Pons (tissue), 1 donor: ENCODE results near the gene RAB36.

Experiments used
- DNase-seq: peaks from one replicate; pipeline ENCODE4 v3.0.0-alpha.2; 2016; ENCODE audit warnings: low spot score

RAB36 gene

DNA sequence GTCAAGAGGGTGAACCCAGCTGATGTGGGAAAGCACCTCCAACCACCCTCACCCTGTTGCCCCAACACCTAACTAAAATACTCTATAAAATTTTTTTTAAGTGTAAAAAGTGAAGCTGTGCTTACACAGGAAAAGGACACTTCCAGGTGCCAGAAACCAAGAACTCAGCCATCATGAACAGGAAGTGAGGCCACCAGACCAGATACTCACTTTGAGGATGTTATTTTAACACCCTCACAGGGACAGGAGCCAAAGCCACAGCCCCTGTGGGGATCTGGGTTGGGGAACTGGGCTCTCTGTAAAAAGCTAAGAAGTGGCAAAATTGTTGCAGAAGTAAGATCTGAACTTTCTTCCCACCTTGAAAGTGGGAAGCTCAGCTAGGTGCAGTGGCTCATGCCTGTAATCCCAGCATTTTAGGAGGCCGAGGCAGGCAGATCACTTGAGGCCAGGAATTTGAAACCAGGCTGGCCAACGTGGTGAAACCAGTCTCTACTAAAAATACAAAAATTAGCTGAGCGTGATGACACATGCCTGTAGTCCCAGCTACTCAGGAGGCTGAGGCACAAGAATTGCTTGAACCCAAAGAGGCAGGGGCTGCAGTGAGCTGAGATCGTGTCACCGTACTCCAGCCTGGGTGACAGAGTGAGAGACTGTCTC, 7.2 kb upstream of the RAB36 start:
- DNase-seq: peak; percentile 79

- no peak for DNase-seq
Measured at GRCh38 chr22:23138584-23139435, 6.5 kb upstream of the RAB36 start.

- DNase-seq: no peak
Measured at GRCh38 chr22:23140385-23140784, 4.9 kb upstream of the RAB36 start.

DNA sequence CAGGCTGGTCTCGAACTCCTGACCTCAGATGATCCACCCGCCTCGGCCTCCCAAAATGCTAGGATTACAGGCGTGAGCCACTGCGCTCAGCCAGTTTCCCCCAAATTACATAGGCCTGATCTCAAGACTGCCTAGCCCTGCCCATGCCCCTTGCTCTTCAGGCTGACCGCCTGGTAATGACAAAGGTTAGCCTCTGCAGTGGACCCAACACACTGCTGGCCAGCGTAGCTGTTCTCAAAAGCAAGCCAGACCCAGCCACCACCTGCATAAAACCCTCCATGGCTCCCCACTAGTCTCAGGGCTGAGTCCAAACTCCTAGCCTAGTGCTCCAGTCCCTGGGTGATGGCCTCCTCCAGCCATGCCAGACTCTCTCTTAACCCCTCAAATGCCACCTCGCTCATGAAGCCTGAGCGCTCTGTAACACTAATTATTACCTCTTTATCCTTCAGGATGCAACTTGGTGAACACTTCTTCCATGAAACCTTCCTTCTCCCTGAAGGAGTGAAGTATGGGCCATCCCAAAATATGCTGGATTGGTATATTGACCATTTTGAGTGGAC, 2.7 kb upstream of the RAB36 start:
- no peak for DNase-seq

GRCh38 chr22:23143119-23143518, 2.2 kb upstream of the RAB36 start:
- no peak for DNase-seq

GRCh38 chr22:23144432-23144831, 845 bp upstream of the RAB36 start:
- no peak for DNase-seq

DNA sequence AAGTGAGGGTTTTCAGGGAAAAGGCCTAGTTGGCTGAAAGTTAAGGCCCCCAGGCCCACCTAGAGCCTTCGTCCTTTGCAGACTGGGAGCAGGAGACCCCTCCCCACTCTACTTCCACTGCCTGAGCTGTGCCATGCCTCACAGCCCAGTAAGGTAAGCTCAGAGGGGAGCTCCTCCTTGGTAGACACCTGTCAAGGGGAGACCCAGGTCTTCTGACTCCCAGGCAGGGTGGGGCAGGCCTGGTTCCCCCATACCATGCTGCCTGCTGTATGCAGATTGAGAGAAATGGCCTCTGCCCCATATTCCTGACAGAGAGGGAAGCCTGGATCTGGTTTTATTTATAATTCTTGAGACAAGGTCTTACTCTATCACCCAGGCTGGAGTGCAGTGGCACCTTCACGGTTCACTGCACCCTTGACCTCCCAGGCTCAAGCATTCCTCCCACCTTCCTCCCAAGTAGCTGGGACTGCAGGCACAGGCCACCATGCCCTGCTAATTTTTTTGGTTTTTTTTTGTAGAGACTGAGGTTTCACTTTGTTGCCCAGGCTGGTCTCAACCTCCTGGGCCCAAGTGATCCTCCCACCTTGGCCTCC, 697 bp downstream of the RAB36 start:
- no peak for DNase-seq

- no peak for DNase-seq
Measured at GRCh38 chr22:23146478-23147205, 1.4 kb downstream of the RAB36 start.

DNA sequence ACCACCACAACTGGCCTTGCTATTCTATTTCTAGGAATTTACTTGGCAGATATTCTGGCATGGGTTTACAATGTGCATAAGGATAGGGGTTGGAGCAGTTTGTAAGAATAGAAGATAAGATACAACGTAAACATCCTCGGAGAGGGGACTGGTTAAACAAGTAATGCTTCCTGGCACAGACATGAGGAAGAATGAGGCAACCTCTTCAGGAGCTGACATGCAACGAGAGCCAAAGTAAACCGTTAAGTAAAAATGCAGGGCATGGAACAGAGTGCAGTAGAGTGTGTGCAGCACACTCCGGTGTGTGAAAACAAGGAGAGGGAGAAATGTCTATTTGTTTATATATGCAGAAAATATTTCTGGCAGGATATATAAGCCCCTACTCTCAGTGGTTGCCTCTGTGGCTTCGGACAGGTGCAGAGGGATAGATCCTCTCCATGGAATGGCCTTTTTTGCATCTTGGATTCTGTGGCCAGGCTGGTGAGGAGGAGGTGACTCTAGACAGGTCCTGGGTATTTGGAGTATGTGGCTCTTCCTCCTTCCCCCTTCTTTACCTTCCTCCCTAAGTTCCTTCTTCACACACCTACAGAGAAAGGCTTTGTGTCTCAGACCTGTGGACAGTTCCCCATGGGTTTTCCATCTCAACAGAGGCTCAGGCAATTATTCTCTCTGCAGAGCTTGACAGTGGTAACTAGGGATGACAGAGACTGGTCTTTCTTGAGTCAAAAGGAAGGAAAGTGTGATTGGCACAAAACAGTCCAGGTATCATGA, 2.5 kb downstream of the RAB36 start:
- DNase-seq: no peak

- no peak for DNase-seq
Measured at GRCh38 chr22:23149743-23150238, 4.5 kb downstream of the RAB36 start.

DNA sequence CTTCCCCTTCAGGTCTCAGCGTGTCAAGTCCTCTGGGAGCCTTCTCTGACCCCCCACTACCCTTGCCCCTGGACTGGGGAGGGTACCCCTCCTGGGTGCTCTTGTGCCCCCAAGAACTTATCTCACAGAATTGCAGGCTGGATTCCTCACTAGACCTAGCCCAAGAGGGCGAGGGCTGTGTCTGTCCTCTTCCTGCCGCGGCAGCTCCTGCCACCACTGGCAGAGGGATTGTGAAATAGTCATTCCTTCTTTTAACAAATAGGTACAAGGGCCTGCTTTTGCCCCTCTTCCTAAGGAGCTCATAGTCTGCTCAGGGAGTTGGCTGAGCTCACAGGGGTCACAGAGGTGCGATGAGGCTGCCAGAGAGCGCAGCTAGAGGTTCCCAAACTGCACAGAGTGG, 5.5 kb downstream of the RAB36 start:
- no peak for DNase-seq

- no peak for DNase-seq
Measured at GRCh38 chr22:23151827-23152226, 6.5 kb downstream of the RAB36 start.

DNA sequence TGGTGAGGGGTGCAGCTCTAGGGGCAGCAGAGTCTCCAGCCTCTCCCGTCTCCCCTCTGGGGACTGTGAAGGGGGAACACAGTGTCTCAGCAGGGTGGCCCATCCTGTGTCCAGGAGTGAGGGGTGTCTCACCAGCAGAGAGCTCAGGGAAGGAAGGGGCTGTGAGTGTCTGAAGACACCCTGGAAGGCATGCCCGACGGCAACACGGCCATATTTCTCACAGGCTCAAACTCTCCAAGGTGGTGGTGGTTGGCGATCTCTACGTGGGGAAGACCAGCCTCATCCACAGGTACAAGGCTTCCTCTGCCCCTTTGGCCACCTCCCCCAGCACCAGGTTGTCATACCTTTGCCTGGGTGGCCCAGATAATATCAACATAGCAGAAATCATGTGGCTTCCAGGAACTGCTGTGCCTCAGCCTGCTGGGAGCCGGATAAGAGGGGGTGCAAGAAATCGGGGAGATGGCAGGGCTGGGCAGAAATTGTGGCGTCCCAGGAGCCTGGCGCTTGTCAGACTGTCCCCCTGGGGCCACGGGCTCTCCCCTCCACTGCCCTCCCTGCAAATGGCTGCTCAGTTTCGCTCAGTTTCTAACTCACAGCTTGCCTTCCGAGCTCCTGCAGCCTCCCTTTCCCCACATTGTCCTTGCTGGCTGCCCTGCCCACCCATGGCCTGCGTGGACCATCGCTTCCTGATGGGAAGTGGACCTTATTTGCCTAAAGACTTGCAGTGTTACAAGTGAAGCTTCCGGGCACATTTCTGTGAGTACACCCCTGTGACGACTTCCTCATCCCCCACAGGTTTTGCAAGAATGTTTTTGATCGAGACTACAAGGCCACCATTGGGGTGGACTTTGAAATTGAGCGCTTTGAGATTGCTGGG, 7.2 kb downstream of the RAB36 start:
- no peak for DNase-seq

- DNase-seq: no peak
Measured at GRCh38 chr22:23153994-23154393, 8.7 kb downstream of the RAB36 start.

DNA sequence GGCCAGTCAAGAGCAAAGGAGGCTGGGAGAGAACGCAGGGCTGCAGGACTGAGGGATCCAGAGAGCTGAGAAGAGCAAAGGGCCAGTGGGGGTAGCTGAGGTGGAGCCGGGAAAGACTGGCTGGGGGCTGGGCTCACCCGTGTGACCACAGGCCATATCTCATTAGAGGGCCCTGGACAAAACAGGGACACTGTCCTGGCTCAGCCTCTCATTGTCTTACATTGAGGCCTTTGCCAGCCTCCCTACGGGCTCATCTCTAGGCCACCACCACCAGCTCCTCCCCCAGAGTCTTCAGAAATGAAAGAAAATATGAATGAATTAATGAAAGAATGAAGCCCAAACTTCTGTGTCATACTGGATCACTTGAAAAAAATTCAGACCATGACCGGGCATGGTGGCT, 9.2 kb downstream of the RAB36 start:
- no peak for DNase-seq

DNA sequence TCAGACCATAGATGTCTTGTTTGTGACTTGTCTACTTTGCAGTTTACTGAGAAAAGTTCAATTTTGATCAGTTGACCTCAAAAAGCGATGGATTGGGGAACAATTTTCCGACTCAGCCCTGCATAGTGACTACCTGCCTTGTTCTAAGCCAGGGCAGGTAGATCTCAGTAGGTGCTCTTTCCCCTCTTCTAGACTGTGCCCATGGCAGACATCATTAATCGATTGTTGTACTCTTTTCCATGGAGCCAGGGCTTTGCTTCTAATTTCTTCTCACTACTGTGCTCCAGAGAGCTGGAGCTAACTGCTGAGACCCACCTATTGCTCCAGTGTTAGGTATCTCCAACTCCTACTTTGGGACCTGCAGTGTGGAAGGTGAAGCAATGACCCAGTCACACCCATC, 9.9 kb downstream of the RAB36 start:
- DNase-seq: no peak

GRCh38 chr22:23155831-23156230, 10.6 kb downstream of the RAB36 start:
- DNase-seq: no peak

DNA sequence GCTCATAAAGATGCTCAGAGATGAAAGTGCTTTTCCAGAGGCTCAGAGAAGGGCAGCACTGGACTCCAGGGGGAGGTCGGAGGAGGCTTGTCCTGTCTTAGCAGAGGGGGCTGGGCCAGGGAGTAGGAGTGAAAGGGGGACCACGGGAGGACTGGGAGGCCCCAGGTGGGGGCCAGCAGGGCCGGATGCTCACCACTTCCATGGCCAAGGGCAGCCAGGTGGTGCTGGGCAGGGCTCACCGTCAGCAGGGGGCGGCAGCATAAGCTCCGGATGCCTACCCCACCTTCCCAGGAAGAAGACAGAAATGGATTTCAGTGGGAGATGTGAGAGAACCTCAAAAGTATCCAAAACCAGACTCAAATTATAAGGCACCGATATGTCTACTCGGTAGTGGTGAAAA, 11.0 kb downstream of the RAB36 start:
- no peak for DNase-seq

DNA sequence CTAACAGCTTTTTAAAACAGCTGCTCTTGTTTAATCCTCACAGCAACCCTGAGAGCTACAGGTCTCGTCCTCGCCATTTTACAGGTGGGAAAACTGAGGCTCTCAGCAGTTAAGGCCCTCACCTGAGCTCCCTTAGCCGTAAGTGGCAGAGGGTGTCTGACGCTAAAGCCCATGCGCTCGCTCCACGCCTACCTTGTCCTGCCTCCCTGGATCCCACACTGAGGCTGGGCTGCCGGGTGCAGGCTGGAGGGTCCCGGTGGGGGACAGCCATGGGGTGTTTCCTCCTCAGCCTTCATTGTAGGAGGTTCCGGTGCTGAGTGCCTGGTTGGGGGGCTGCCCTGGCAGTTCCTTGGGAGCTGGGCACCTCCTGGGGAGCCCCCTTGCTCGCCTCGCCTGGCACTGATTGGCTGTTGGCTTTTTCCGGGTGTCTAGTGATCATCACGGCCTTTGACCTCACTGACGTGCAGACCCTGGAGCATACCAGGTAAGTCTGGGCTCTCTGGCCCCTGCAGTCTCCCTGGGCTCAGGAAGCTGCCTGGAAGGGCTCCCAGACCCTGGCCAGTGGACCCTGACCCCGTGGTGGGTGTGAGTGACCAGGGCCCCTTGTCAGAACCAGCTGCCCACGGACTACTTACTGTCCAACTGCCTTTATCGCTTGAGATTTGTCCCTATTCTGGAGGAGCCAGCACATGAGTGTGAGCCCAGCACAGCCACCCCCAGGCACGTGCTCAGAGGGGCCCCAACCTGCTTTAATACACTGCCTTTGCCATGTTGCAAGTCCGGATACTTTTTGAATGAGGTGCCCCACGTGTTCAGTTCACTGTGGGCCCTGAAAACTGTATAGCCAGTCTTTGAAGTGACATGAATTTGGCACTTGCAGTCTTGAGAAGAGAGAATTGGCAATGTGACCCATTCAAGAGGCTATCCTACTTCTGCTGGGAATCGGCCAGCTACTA, 12.6 kb downstream of the RAB36 start:
- no peak for DNase-seq
